BE2C (cell line): ENCODE results near the gene TOMM34.

Experiments used
- DNase-seq: peaks from one replicate; pipeline ENCODE4 v3.0.0-alpha.2; 2020
- H3K27me3 ChIP-seq: fragments of 250-450 bp; sonication (Bioruptor Pico); 2 replicates; pipeline ENCODE4 v1.5.1; 2020; ENCODE audit warnings: mild to moderate bottlenecking
- H3K36me3 ChIP-seq: fragments of 250-450 bp; sonication (Bioruptor Pico); 2 replicates; pipeline ENCODE4 v1.5.1; 2020; ENCODE audit warnings: mild to moderate bottlenecking
- H3K4me1 ChIP-seq: fragments of 250-450 bp; sonication (Bioruptor Pico); 2 replicates; pipeline ENCODE4 v1.5.1; 2020
- H3K4me3 ChIP-seq: 2 replicates; pipeline ENCODE4 v1.5.1; 2011; ENCODE audit warnings: low read depth, low read length
- H3K9me3 ChIP-seq: fragments of 250-450 bp; sonication (Bioruptor Pico); 2 replicates; pipeline ENCODE4 v1.5.1; 2020
- CTCF ChIP-seq: IDR thresholded peaks from 2 replicates; pipeline ENCODE4 v1.5.1; 2012; ENCODE audit warnings: mild to moderate bottlenecking, low read depth, low read length

Gene TOMM34

GRCh38 chr20:44932916-44933315 is 27.3 kb downstream of the TOMM34 start:
- no peak for DNase-seq
- Histone ChIP-seq H3K4me1 (no peaks in the 10 kb centered on the region), H3K9me3 (no peaks in the 10 kb centered on the region), H3K27me3 (no peaks in the 10 kb centered on the region), H3K4me3 (no peak overlapping the region), H3K36me3 (peaks cover 4% of the 10 kb centered on the region; the same call in 1 of the 2 replicates)
- TF ChIP-seq CTCF, result no peak

- no peaks in the 10 kb centered on the region for H3K9me3 ChIP-seq
- no peaks in the 10 kb centered on the region for H3K27me3 ChIP-seq
- no peak for DNase-seq
- no peak overlapping the region for H3K4me3 ChIP-seq
- peaks cover 4% of the 10 kb centered on the region; the same call in 1 of the 2 replicates for H3K36me3 ChIP-seq
- no peak for TF ChIP-seq CTCF
- no peaks in the 10 kb centered on the region for H3K4me1 ChIP-seq
Observed at GRCh38 chr20:44931911-44932310, 28.3 kb downstream of the TOMM34 start.

GRCh38 chr20:44930517-44931168 is 29.6 kb downstream of the TOMM34 start:
- TF ChIP-seq CTCF, result no peak
- no peak for DNase-seq
- Histone ChIP-seq H3K4me3 (no peak overlapping the region), H3K27me3 (no peaks in the 10 kb centered on the region), H3K36me3 (peaks cover 4% of the 10 kb centered on the region; the same call in 1 of the 2 replicates), H3K9me3 (no peaks in the 10 kb centered on the region), H3K4me1 (no peaks in the 10 kb centered on the region)

GRCh38 chr20:44928595-44928994 is 31.6 kb downstream of the TOMM34 start:
- Histone ChIP-seq H3K36me3 (peaks cover 4% of the 10 kb centered on the region; the same call in 1 of the 2 replicates), H3K4me3 (no peak overlapping the region), H3K4me1 (no peaks in the 10 kb centered on the region), H3K27me3 (no peaks in the 10 kb centered on the region), H3K9me3 (no peaks in the 10 kb centered on the region)
- no peak for TF ChIP-seq CTCF
- no peak for DNase-seq

GRCh38 chr20:44924541-44924940 is 35.7 kb downstream of the TOMM34 start:
- H3K36me3 ChIP-seq, result peaks cover 8% of the 10 kb centered on the region
- TF ChIP-seq CTCF, result no peak
- H3K9me3 ChIP-seq, result no peaks in the 10 kb centered on the region
- no peak overlapping the region for H3K4me3 ChIP-seq
- DNase-seq, result no peak
- H3K4me1 ChIP-seq, result no peaks in the 10 kb centered on the region
- no peaks in the 10 kb centered on the region for H3K27me3 ChIP-seq

GRCh38 chr20:44921447-44921846 is 38.8 kb downstream of the TOMM34 start:
- H3K4me1 ChIP-seq, result no peaks in the 10 kb centered on the region
- no peak overlapping the region for H3K4me3 ChIP-seq
- TF ChIP-seq CTCF, result no peak
- H3K36me3 ChIP-seq, result peaks cover 15% of the 10 kb centered on the region
- no peaks in the 10 kb centered on the region for H3K9me3 ChIP-seq
- no peak for DNase-seq
- no peaks in the 10 kb centered on the region for H3K27me3 ChIP-seq
